ENCODE data around the gene APOA4. TPM values are rescaled to one million over a fixed set of nuclear protein-coding genes. Genes with fewer than 3 reads are reported as not detected.
"Not testable (repeated sequence)": the region's sequence is repeated elsewhere in the genome, so short reads cannot be mapped to it uniquely, and the experiment has no call there.

The APOA4 gene
- total and polyA plus RNA-seq, 2 of the 13 experiments (the other 11 are each of a cell fraction or from before 2014, with no cell fraction given) = 3.8 to 7.2 TPM

DNA sequence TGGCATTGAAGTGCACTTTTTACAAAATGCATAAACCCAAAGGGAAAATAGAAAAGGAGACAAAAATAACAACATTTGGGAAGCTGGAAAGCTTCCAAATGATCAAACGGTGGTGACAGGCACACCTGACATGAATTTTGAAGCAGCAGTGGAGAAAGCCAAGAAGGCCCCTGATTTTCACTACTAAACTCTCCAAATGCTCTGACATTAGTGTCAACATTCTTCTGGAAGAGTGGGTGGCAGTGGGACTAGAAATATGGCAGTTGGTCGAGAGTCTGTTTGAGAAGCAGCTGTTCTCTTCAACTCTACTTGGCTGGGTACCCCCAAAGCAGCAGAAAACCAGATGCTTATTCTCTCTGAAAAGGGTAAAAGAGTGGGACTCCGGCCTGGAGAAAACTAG lies 19.1 kb downstream of the APOA4 start (continued):
- TF ChIP-seq KDM1A (CRISPR knock-in tag; IDR thresholded peaks at IDR 0.05) = no peak
- no peak for TF ChIP-seq ATF7-NPFF (CRISPR knock-in tag; IDR thresholded peaks at IDR 0.05; ENCODE audit: low read depth)
- no peak for TF ChIP-seq ZNF225 (CRISPR knock-in tag; IDR thresholded peaks at IDR 0.05)

GRCh38 chr11:116801662-116802061 lies 21.4 kb downstream of the APOA4 start:
- H3K36me3 ChIP-seq (replicated peaks in 1 of 2; ENCODE audit: control insufficient read depth in 1 of 2, insufficient read depth in 2 of 2, low read length in 2 of 2); BruUV-seq (replicated peaks); H3K27ac ChIP-seq (ENCODE audit: extremely low read length, insufficient read depth, low read length); H4K20me1 ChIP-seq (ENCODE audit: insufficient read depth, low read length); H3K9ac ChIP-seq (ENCODE audit: insufficient read depth, low read depth, low read length); ATAC-seq; H3K4me2 ChIP-seq (ENCODE audit: low read depth, low read length); CTCF ChIA-PET (ENCODE audit: low intra/inter-chr PET ratio, low total read pairs); intact Hi-C loops (cut with micrococcal nuclease; ENCODE audit: unreplicated experiment); FAIRE-seq; H3K4me3 ChIP-seq (replicated peaks in 1 of 3; ENCODE audit: insufficient read depth in 1 of 3, low read depth in 2 of 3, low read length in 3 of 3); DNase-seq (ENCODE audit: low spot score); in situ Hi-C loops (cut with HindIII; ENCODE audit: extremely low pct_ligation_motif_present, low pct_unique_long_range_greater_than_20kb); H3K27me3 ChIP-seq (ENCODE audit: control insufficient read depth in 1 of 2, insufficient read depth in 2 of 2, low read length in 2 of 2); H3K79me2 ChIP-seq (ENCODE audit: insufficient read depth, low read length); H2AFZ ChIP-seq (ENCODE audit: low read length); H3K9me3 ChIP-seq (ENCODE audit: low read length): not testable (repeated sequence)
- TF ChIP-seq ZNF121 (CRISPR knock-in tag; IDR thresholded peaks at IDR 0.05) = peak; percentile 73
- TF ChIP-seq, protein P1, sequence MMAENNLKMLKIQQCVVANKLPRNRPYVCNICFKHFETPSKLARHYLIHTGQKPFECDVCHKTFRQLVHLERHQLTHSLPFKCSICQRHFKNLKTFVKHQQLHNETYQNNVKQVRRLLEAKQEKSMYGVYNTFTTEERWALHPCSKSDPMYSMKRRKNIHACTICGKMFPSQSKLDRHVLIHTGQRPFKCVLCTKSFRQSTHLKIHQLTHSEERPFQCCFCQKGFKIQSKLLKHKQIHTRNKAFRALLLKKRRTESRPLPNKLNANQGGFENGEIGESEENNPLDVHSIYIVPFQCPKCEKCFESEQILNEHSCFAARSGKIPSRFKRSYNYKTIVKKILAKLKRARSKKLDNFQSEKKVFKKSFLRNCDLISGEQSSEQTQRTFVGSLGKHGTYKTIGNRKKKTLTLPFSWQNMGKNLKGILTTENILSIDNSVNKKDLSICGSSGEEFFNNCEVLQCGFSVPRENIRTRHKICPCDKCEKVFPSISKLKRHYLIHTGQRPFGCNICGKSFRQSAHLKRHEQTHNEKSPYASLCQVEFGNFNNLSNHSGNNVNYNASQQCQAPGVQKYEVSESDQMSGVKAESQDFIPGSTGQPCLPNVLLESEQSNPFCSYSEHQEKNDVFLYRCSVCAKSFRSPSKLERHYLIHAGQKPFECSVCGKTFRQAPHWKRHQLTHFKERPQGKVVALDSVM (CRISPR knock-in tag; IDR thresholded peaks at IDR 0.05) = peak; percentile 77
- H3K4me1 ChIP-seq (ENCODE audit: insufficient read depth, low read length) = peaks cover 49% of the 10 kb centered on the region
- POLR2A ChIA-PET = interaction anchor here (17.3 kb wide), 1 partner anchor 28 kb away, joined by 1365 read pairs; the partner anchor contains the start of genes APOA1, APOA4 and APOC3

- FAIRE-seq (peak; percentile 4), ATAC-seq (no peak), DNase-seq (ENCODE audit: low spot score) (no peak)
- Histone ChIP-seq H3K27ac (ENCODE audit: extremely low read length, insufficient read depth, low read length) (no peak overlapping the region), H3K79me2 (ENCODE audit: insufficient read depth, low read length) (no peaks in the 10 kb centered on the region), H3K36me3 (replicated peaks in 1 of 2; ENCODE audit: control insufficient read depth in 1 of 2, insufficient read depth in 2 of 2, low read length in 2 of 2) (no peaks in the 10 kb centered on the region), H3K4me1 (ENCODE audit: insufficient read depth, low read length) (peaks cover 49% of the 10 kb centered on the region), H3K4me3 (replicated peaks in 1 of 3; ENCODE audit: insufficient read depth in 1 of 3, low read depth in 2 of 3, low read length in 3 of 3) (no peak overlapping the region), H3K4me2 (ENCODE audit: low read depth, low read length) (no peak overlapping the region), H4K20me1 (ENCODE audit: insufficient read depth, low read length) (no peaks in the 10 kb centered on the region), H2AFZ (ENCODE audit: low read length) (no peak overlapping the region), H3K9me3 (ENCODE audit: low read length) (no peaks in the 10 kb centered on the region), H3K27me3 (ENCODE audit: control insufficient read depth in 1 of 2, insufficient read depth in 2 of 2, low read length in 2 of 2) (no peaks in the 10 kb centered on the region), H3K9ac (ENCODE audit: insufficient read depth, low read depth, low read length) (no peak overlapping the region)
- intact Hi-C loops (cut with micrococcal nuclease; ENCODE audit: unreplicated experiment) (no loop called here), in situ Hi-C loops (cut with HindIII; ENCODE audit: extremely low pct_ligation_motif_present, low pct_unique_long_range_greater_than_20kb) (no loop called here)
- CTCF ChIA-PET (ENCODE audit: low intra/inter-chr PET ratio, low total read pairs) = no interaction called here
- POLR2A ChIA-PET = interaction anchor here (1.3 to 17.3 kb wide), 3 partner anchors 8 to 29 kb away, joined by 6 to 1365 read pairs (median 9); partner anchors contain the start of genes APOA1, APOA4, APOA5 and APOC3
- 100% methylated on average over 2 of the region's 2 CpGs for WGBS (ENCODE audit: low lambda C conversion rate)
- peak; percentile 45 to 58 for TF ChIP-seq MAFK (conservative IDR thresholded peaks at IDR 0.05 in 1 of 2, IDR thresholded peaks at IDR 0.05 in 1 of 2; ENCODE audit: low read length in 2 of 2)
- peak; percentile 86 for TF ChIP-seq NFE2L2 (IDR thresholded peaks at IDR 0.05; ENCODE audit: low read length)
- TF ChIP-seq SP140L (CRISPR knock-in tag; IDR thresholded peaks at IDR 0.05; ENCODE audit: borderline replicate concordance) = no peak
- BruUV-seq (replicated peaks) = no TSS peak
Observed at GRCh38 chr11:116800610-116801009, 22.5 kb downstream of the APOA4 start.

Measured in HepG2 (cell line).